PC-9 (cell line): Measurements from ENCODE around the gene SLC43A1. TPM values are rescaled to one million over a fixed set of nuclear protein-coding genes. Genes with fewer than 3 reads are reported as not detected.
"Not testable (repeated sequence)": the region's sequence is repeated elsewhere in the genome, so short reads cannot be mapped to it uniquely, and the experiment has no call there.

Source experiments
- BruUV-seq: library from RNA; stranded (reverse); fragments of 400-500 nt; replicated peaks from 2 replicates; lab custom pipeline; 2021; lab: Mats Ljungman, UMichigan
- CTCF ChIA-PET: fragments of 300-600 bp; sonication (Branson Sonifier 250); formaldehyde crosslinking; loops from one replicate; lab custom pipeline; 2022; ENCODE audit warnings: antibody characterized with exemption; lab: Charles Lee
- POLR2A ChIA-PET: fragments of 300-600 bp; sonication (Branson Sonifier 250); formaldehyde crosslinking; loops from one replicate; lab custom pipeline; 2022; ENCODE audit warnings: antibody characterized with exemption; ENCODE audit not compliant: unreplicated experiment; lab: Charles Lee
- DNase-seq, 2 experiments: peaks; one replicate each; pipeline versions ENCODE4 v3.0.0 to v3.0.0-alpha.2; 2015 to 2022; ENCODE audit warnings: mixed read lengths in 1 of 2
- H2AFZ ChIP-seq: fragments of 200-600 bp; sonication (generic); 2 replicates; pipeline ENCODE4 v1.8.1; 2017; ENCODE audit warnings: antibody characterized with exemption
- H3F3A ChIP-seq: fragments of 200-600 bp; sonication (generic); 2 replicates; pipeline ENCODE4 v1.8.1; 2017; ENCODE audit warnings: antibody characterized with exemption, mild to moderate bottlenecking, low read depth; ENCODE audit not compliant: insufficient read depth
- H3K27ac ChIP-seq: fragments of 200-600 bp; sonication (generic); 2 replicates; pipeline ENCODE4 v1.6.1; 2016; ENCODE audit warnings: mixed run types
- H3K27me3 ChIP-seq: fragments of 200-600 bp; sonication (generic); 2 replicates; pipeline ENCODE4 v1.6.1; 2016; ENCODE audit warnings: low read depth, mixed run types; ENCODE audit not compliant: insufficient read depth
- H3K36me3 ChIP-seq: fragments of 200-600 bp; sonication (generic); 2 replicates; pipeline ENCODE4 v1.6.1; 2016; ENCODE audit warnings: low read depth, mixed run types
- H3K4me1 ChIP-seq: fragments of 200-600 bp; sonication (generic); replicated peaks from 2 replicates; pipeline ENCODE4 v1.6.1; 2016; ENCODE audit warnings: mixed run types; ENCODE audit not compliant: insufficient read depth
- H3K4me2 ChIP-seq: fragments of 200-600 bp; sonication (generic); 2 replicates; pipeline ENCODE4 v1.6.1; 2017; ENCODE audit warnings: mixed run types
- H3K4me3 ChIP-seq: fragments of 200-600 bp; sonication (generic); 2 replicates; pipeline ENCODE4 v1.6.1; 2016; ENCODE audit warnings: mixed run types
- H3K79me2 ChIP-seq: fragments of 200-600 bp; sonication (generic); 2 replicates; pipeline ENCODE4 v1.6.1; 2017; ENCODE audit warnings: low read depth, mixed run types
- H3K9me2 ChIP-seq: fragments of 200-600 bp; sonication (generic); 2 replicates; pipeline ENCODE4 v1.8.1; 2017; ENCODE audit warnings: mild to moderate bottlenecking; ENCODE audit not compliant: insufficient read depth
- H3K9me3 ChIP-seq: fragments of 200-600 bp; sonication (generic); 2 replicates; pipeline ENCODE4 v1.8.1; 2016; ENCODE audit warnings: low read depth; ENCODE audit not compliant: insufficient read depth
- H4K20me1 ChIP-seq: fragments of 200-600 bp; sonication (generic); 2 replicates; pipeline ENCODE4 v1.8.1; 2017; ENCODE audit not compliant: insufficient read depth
- EZH2 ChIP-seq: fragments of 200-600 bp; sonication (generic); IDR thresholded peaks from 2 replicates; pipeline ENCODE4 v1.8.0; 2017; ENCODE audit warnings: antibody characterized with exemption, low read depth
- intact Hi-C: fragments of 100-400 bp; cut with micrococcal nuclease; formaldehyde crosslinking; loops from one replicate; pipeline ENCODE4 v1.10.0; 2022; ENCODE audit not compliant: unreplicated experiment
- total RNA-seq: library from RNA; stranded (reverse); gene quantifications from 2 replicates; pipeline ENCODE4 v1.2.3, GENCODE V29; 2021
- TF ChIP-seq, protein P1 (sequence below): fragments of 200-600 bp; sonication (generic); conservative IDR thresholded peaks from 2 replicates; pipeline ENCODE4 v1.6.1; 2017; ENCODE audit warnings: mixed run types, antibody characterized with exemption, mild to moderate bottlenecking, moderate library complexity

Gene SLC43A1
- total RNA-seq, 1 experiment from 2014 or later, result 4.0 TPM

DNA sequence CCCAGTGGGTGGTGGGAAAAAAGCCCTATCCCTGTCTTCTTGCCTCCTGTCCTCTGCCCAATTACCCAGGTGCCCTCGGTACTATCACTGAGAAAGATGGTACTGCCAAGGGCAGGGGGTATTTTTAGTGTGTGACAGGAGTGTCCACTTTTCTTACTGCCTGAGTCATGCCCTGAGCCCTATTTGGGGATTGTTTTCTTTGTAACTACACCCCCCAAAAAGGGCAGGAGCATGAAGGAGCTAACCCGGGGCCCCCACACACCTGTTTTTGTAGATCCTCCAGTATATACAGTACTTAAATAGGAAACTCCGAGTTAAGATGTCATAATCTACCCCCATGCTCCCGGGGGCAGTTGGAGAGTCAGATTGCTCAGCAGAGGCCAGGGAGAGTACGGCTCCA is 25.7 kb upstream of the SLC43A1 start:
- CTCF ChIA-PET, result no interaction called here
- no peak overlapping the region for H2AFZ ChIP-seq
- H3K9me2 ChIP-seq, result no peaks in the 10 kb centered on the region
- H3K4me3 ChIP-seq, result no peak overlapping the region
- POLR2A ChIA-PET, result no interaction called here
- peaks cover 2% of the 10 kb centered on the region for H3K27me3 ChIP-seq
- H3K79me2 ChIP-seq, result no peaks in the 10 kb centered on the region
- H3K27ac ChIP-seq, result no peak overlapping the region
- no peak for DNase-seq
- no TSS peak for BruUV-seq
- no peaks in the 10 kb centered on the region for H3K36me3 ChIP-seq
- no peak overlapping the region for H3K4me2 ChIP-seq
- no peaks in the 10 kb centered on the region for H3F3A ChIP-seq
- intact Hi-C loops, result no loop called here
- H3K9me3 ChIP-seq, result no peaks in the 10 kb centered on the region
- no peaks in the 10 kb centered on the region for H4K20me1 ChIP-seq
- 0 out of 2 replicates have a peak, but pooled peaks cover 5% of the 10 kb centered on the region for H3K4me1 ChIP-seq
- TF ChIP-seq, protein P1, sequence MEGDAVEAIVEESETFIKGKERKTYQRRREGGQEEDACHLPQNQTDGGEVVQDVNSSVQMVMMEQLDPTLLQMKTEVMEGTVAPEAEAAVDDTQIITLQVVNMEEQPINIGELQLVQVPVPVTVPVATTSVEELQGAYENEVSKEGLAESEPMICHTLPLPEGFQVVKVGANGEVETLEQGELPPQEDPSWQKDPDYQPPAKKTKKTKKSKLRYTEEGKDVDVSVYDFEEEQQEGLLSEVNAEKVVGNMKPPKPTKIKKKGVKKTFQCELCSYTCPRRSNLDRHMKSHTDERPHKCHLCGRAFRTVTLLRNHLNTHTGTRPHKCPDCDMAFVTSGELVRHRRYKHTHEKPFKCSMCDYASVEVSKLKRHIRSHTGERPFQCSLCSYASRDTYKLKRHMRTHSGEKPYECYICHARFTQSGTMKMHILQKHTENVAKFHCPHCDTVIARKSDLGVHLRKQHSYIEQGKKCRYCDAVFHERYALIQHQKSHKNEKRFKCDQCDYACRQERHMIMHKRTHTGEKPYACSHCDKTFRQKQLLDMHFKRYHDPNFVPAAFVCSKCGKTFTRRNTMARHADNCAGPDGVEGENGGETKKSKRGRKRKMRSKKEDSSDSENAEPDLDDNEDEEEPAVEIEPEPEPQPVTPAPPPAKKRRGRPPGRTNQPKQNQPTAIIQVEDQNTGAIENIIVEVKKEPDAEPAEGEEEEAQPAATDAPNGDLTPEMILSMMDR, result no peak

DNA sequence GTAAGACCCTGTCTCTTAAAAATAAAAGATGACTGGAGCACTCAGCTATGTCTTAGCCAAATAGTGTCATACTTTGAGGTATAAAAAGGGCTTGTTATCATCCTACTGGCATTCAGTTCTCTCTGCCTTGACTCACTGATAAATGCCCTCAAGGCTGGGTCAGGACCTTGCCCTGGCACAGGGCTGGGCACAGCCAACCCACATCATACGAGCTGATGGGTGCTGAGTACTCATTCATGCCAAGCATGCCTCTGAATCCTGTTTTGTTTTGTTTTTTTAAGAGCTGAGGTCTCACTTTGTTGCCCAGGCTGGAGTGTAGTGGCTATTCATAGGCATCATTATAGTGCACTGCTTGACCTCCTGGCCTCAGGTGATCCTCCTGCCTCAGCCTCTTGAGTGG is 23.8 kb upstream of the SLC43A1 start:
- Histone ChIP-seq H3K36me3 (no peaks in the 10 kb centered on the region), H3K9me3 (no peaks in the 10 kb centered on the region), H3K4me2 (no peak overlapping the region), H3F3A (no peaks in the 10 kb centered on the region), H3K4me3 (no peak overlapping the region), H2AFZ (no peak overlapping the region), H4K20me1 (no peaks in the 10 kb centered on the region), H3K79me2 (no peaks in the 10 kb centered on the region), H3K9me2 (no peaks in the 10 kb centered on the region), H3K27ac (no peak overlapping the region), H3K4me1 (0 out of 2 replicates have a peak, but pooled peaks cover 5% of the 10 kb centered on the region), H3K27me3 (peaks cover 10% of the 10 kb centered on the region)
- intact Hi-C loops, result loop anchor here (10.0 kb wide), 1 partner anchor 265 kb away; no protein-coding TSS in a partner anchor
- CTCF ChIA-PET, result no interaction called here
- TF ChIP-seq, protein P1, result no peak
- TF ChIP-seq EZH2, result no peak
- BruUV-seq, result no TSS peak
- DNase-seq, result no peak
- POLR2A ChIA-PET, result no interaction called here

GRCh38 chr11:57536947-57537619 is 21.6 kb upstream of the SLC43A1 start, which contains the start of gene SMTNL1:
Gene SMTNL1 (plus strand): TSS chr11:57537595. CDS start chr11:57542643, 5,048 bp downstream.
- BruUV-seq, result no TSS peak
- ChIA-PET CTCF (no interaction called here), POLR2A (no interaction called here)
- no peaks in the 10 kb centered on the region for H3K9me3 ChIP-seq
- no peak for DNase-seq
- H3F3A ChIP-seq, result no peaks in the 10 kb centered on the region
- no peak within 1 kb of the TSS for H3K4me3 ChIP-seq
- H3K27ac ChIP-seq, result no peak within 1 kb of the TSS
- H3K9me2 ChIP-seq, result no peaks in the 10 kb centered on the region
- intact Hi-C loops, result loop anchor here (10.0 kb wide), 1 partner anchor 268 kb away; no protein-coding TSS in a partner anchor
- H2AFZ ChIP-seq, result no peak within 1 kb of the TSS
- no peaks in the 10 kb centered on the region for H3K79me2 ChIP-seq
- TF ChIP-seq EZH2, result no peak
- TF ChIP-seq, protein P1, result no peak
- no peak within 1 kb of the TSS for H3K4me2 ChIP-seq
- no peaks in the 10 kb centered on the region for H4K20me1 ChIP-seq
- peaks cover 10% of the 10 kb centered on the region for H3K27me3 ChIP-seq
- no peaks in the 10 kb centered on the region for H3K36me3 ChIP-seq
- peaks cover 1% of the 10 kb centered on the region for H3K4me1 ChIP-seq

- Histone ChIP-seq H3K4me1 (peaks cover 15% of the 10 kb centered on the region), H3K79me2 (peaks cover 11% of the 10 kb centered on the region), H3F3A (peaks cover 12% of the 10 kb centered on the region; the same call in 1 of the 2 replicates)
- H3K27me3 ChIP-seq, H3K9me3 ChIP-seq, H4K20me1 ChIP-seq, BruUV-seq, H3K4me3 ChIP-seq, H3K36me3 ChIP-seq, H3K27ac ChIP-seq, DNase-seq, H3K4me2 ChIP-seq, POLR2A ChIA-PET, H2AFZ ChIP-seq, H3K9me2 ChIP-seq: not testable (repeated sequence)
- CTCF ChIA-PET, result interaction anchor here (0.7 kb wide), 1 partner anchor 107 kb away, joined by 5 read pairs; no protein-coding TSS in a partner anchor
- intact Hi-C loops, result loop anchor here (5.0 to 10.0 kb wide), 2 partner anchors 123 to 270 kb away; partner anchors contain the start of gene CLP1
Measured at GRCh38 chr11:57534449-57534848, 18.9 kb upstream of the SLC43A1 start.
